HG03097 (cell line): ENCODE data around the gene RGSL1.

Experiments used
- ATAC-seq: cut with Tn5 transposase; IDR thresholded peaks from one replicate; pipeline ENCODE4 v1.9.1; 2021; ENCODE audit not compliant: unreplicated experiment, low FRiP score

The RGSL1 gene

DNA sequence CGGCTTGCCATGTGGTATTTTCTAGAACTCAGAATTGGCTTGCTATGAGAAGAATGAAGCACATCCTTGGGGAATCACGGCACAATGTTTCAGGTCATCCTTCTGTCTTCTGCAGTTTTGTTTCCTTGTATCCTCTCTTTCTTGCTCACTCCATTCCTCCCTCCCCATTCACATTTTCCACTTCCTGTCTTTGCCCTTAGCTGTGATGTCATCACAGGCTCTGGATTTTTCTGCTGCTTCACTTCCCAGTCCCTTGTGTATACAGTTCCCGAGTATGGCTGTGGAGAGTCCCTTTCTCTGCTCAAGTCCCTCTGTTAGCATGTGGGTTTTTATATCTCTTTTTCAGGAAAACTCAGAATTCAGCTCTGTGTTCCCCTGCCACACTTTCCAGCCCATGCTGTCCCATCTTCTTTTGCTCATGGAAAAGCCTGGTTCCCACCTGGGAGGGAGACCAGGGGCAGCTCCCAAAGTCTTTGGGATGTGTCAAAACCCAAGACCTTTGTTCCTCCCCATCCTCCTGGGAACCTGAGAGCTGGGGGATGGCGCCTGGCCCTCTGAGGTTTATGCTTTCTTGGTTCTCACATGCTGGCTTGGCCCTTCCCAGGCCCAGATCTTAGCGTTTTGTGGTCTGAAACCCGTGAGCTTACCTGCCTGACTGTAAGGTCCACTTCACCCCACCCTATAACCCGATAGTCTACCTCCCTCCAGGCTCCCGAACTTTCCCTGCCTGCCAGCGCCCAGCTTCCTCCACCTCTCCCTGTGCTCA lies 159.1 kb downstream of the RGSL1 start:
- no peak for ATAC-seq
